Measurements from ENCODE around the gene SLC34A3.

Gene SLC34A3

DNA sequence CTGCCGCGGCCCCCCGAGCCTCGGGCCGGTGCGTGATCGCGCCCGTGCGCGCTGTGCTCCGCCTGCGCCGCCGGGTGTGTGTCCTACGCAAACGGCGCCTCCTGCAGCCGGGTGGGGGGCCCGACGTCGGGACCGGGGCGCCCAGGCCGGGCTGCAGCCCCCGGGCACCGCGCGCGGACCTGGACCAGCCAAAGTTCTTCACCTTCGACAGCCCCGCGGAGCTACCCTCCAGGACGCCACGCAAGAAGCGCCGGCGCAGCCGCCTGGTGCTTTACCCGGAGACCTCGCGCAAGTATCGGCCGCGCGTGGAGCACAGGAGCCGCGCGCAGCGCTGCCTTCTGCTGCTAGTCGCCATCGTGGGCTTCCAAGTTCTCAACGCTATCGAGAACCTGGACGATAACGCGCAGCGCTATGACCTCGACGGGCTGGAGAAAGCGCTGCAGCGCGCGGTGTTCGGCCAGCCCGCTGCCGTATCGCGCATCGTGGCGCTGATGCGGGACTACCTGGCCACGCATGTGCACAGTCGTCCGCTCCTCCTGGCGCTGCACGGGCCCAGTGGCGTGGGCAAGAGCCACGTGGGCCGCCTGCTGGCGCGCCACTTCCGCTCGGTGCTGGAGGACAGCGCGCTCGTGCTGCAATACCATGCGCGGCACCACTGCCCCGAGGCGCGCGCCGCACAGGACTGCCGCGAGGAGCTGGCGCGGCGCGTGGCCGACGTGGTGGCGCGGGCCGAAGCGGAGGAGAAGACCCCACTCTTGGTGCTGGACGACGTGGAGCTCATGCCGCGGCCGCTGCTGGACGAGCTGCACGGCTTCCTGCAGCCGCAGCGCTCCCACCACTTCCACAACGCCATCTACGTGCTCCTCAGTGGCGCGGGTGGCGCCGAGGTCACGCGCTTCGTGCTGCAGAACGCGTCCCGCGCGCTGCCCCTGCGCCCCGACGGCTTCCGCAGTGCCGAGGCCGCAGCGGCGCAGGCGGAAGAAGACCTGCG lies 48.3 kb downstream of the SLC34A3 start:
- DNase-seq (ENCODE audit: low read depth): no peak
- TF ChIP-seq, protein P1, sequence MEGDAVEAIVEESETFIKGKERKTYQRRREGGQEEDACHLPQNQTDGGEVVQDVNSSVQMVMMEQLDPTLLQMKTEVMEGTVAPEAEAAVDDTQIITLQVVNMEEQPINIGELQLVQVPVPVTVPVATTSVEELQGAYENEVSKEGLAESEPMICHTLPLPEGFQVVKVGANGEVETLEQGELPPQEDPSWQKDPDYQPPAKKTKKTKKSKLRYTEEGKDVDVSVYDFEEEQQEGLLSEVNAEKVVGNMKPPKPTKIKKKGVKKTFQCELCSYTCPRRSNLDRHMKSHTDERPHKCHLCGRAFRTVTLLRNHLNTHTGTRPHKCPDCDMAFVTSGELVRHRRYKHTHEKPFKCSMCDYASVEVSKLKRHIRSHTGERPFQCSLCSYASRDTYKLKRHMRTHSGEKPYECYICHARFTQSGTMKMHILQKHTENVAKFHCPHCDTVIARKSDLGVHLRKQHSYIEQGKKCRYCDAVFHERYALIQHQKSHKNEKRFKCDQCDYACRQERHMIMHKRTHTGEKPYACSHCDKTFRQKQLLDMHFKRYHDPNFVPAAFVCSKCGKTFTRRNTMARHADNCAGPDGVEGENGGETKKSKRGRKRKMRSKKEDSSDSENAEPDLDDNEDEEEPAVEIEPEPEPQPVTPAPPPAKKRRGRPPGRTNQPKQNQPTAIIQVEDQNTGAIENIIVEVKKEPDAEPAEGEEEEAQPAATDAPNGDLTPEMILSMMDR (conservative IDR thresholded peaks at IDR 0.05; ENCODE audit: control insufficient read depth, insufficient read depth, low read depth, low read length): no peak
- H3K4me3 ChIP-seq (ENCODE audit: control insufficient read depth, low read depth, low read length): no peak overlapping the region

DNA sequence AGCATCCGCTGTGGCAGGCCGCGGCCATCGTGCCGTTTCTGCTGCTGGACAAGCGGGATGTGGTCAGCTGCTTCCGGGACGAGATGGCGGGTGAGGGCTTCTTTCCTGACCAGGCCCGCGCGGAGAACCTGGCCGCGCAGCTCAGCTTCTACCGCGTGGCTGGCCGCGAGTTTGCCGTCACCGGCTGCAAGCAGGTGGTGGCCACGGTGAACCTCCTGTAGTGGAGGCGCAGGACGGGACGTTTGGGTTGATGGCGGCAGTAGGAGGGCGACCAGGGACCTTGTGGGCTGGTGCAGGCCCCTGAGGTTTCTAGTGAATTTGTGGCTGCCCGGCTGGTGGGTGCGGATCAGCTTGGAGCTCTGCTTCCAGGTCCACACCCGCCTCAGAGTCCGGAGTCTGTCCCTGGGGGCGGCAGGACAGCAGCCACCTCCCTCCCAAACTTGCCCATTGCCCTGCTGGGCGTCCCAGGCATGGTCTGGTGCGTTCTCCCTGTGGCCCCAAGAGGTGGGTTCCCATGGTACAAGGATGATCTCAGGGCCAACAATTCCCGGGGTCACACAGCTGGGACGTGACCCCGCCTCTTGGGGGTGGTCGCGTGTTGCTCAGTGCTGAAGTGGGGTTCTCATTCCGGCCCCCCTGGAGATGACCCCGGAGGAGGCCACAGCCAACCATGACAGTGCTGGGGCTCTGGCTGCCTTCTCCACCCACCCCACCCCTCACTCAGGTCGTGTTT lies 49.2 kb downstream of the SLC34A3 start:
- no peak for DNase-seq (ENCODE audit: low read depth)
- no peak overlapping the region for H3K4me3 ChIP-seq (ENCODE audit: control insufficient read depth, low read depth, low read length)
- TF ChIP-seq, protein P1 (conservative IDR thresholded peaks at IDR 0.05; ENCODE audit: control insufficient read depth, insufficient read depth, low read depth, low read length): no peak

DNA sequence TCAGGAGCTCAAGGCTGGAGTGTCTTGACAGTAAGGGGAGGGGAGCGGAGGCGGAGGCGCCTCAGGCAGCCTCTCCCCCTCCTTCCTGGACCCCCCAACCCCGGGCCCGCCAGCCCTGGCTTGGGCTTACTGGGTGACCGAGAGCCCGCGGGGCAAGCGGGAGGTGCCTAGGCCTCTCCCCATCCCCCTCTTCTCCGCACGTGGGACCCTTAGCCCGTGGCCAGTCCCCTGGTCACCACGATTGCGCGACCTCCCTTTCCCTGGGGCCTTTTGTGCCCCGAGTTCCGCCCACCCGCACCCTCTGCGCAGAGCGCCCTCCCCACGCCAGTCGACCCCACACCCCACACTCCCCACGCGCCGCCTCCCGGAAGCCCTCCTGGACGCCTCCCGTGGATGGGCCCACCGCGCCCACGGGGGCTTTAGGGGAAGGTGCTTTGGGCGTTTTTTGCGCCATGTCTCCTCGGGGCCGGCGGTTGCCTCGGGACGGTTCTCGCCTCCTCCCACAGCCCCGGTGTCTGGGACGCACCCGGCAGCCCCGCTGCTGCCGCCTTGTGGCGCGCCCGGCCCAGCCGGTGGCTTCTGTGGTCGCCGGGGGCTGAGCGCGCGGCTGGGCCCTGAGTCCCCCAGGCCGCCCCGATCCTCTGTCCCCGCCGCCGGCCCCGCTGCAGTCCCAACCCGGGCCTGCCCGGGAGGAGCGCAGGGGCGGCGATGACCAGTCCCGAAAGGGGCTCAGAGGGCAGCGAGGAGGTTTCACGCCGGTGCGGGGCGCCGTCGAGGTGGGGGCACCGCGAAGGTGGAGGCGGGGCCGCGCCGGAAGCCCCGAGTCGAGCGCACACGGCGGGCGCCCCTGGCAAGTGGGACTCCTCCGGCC lies 50.0 kb downstream of the SLC34A3 start:
- H3K4me3 ChIP-seq (ENCODE audit: control insufficient read depth, low read depth, low read length): no peak overlapping the region
- TF ChIP-seq, protein P1 (conservative IDR thresholded peaks at IDR 0.05; ENCODE audit: control insufficient read depth, insufficient read depth, low read depth, low read length): no peak
- DNase-seq (ENCODE audit: low read depth): no peak

DNA sequence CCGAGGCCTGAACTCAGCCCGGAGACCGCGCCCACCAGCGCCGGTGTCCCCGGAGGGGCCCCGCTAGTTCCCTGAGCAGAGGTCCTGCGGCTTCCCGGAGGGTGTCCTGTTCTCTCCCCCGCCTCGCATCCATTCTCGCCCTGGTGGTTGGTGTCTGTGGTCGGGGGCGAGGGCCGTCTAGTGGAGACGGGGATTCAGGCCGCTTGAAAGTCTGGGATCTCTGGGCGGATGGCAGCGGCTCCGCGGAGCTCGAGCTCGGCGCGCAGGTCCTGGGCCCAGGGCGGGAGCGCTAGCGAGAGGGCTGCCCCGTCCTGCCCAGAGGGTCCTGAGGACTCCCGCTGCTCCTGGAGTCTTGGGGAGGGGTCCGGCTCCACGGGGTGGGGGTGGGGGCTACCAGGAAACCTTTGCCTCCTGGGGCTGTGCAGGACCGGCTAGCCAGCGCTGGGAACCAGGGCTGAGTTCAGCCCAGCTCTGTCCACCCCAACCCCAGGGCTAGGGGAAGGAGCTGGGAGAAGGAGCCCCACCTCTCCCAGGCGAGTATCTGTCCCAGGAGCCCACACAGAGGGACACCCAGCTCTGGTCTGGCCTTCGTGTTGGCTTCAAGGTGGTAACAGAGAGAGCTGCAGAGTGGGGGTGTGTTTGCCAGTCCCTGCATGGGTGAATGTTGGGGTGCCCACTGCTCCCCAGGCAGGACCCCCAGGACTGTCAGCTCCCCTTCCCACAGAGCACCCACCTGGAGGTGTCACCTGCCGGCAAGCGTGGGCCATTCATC lies 50.8 kb downstream of the SLC34A3 start:
- TF ChIP-seq, protein P1 (conservative IDR thresholded peaks at IDR 0.05; ENCODE audit: control insufficient read depth, insufficient read depth, low read depth, low read length): no peak
- DNase-seq (ENCODE audit: low read depth): no peak
- no peak overlapping the region for H3K4me3 ChIP-seq (ENCODE audit: control insufficient read depth, low read depth, low read length)

Data from fibroblast of mammary gland (primary cell).